GM18499 (cell line): ENCODE data around the gene PRRC2A.

Experiments used
- ATAC-seq: cut with Tn5 transposase; IDR thresholded peaks from one replicate; pipeline ENCODE4 v1.9.1; 2021; ENCODE audit warnings: moderate number of reproducible peaks; ENCODE audit not compliant: insufficient read depth, unreplicated experiment

PRRC2A gene

GRCh38 chr6:31621991-31622390, 1.5 kb downstream of the PRRC2A start:
- ATAC-seq, result no peak

DNA sequence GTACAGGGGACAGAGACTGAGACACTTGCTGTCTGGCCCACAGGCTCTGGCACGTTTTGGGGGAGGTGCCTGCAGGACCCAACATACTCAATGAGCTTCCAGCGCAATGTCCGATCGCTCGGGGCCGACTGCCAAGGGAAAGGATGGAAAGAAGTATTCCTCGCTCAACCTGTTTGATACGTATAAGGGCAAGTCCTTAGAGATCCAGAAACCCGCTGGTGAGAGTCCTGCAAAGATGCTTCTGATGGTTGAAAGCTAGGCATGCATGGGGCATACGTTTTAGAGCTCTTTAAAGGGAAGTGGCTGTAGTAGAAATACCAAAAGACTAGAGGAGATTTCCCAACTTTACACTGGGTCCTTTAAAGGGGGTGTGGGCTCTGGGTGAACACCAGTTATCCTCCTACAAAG, 2.2 kb downstream of the PRRC2A start:
- no peak for ATAC-seq

GRCh38 chr6:31624070-31624469, 3.6 kb downstream of the PRRC2A start:
- ATAC-seq, result no peak

DNA sequence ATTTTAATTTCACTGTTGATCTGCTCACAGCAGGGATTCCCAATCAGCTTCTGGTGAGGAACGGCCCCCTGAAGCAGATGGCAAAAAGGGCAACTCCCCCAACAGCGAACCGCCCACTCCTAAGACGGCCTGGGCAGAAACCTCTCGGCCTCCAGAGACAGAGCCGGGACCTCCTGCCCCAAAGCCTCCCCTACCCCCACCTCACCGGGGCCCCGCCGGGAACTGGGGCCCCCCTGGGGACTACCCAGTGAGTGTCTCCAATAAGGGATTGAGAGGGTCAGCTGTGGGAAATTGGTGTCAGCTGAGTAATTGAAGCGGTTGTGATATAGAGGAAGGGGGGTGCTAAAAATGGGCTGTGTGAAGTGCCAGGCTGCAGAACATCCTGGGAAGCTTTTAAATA, 6.4 kb downstream of the PRRC2A start:
- no peak for ATAC-seq

DNA sequence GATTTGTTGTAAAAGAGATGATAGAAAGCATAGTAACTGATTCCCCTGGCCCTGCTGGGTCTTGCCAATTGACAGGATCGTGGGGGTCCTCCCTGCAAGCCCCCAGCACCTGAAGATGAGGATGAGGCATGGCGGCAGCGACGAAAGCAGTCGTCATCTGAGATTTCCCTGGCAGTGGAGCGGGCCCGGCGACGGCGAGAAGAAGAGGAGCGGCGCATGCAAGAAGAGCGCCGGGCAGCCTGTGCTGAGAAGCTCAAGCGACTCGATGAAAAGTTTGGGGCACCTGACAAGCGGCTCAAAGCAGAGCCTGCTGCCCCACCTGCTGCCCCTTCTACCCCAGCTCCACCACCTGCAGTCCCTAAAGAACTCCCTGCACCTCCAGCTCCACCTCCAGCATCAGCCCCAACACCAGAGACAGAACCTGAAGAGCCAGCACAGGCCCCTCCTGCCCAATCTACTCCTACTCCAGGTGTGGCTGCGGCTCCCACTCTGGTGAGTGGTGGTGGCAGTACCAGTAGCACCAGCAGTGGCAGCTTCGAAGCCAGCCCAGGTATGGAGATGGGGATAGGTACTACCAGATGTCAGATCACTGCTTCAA, 7.3 kb downstream of the PRRC2A start:
- ATAC-seq, result no peak

DNA sequence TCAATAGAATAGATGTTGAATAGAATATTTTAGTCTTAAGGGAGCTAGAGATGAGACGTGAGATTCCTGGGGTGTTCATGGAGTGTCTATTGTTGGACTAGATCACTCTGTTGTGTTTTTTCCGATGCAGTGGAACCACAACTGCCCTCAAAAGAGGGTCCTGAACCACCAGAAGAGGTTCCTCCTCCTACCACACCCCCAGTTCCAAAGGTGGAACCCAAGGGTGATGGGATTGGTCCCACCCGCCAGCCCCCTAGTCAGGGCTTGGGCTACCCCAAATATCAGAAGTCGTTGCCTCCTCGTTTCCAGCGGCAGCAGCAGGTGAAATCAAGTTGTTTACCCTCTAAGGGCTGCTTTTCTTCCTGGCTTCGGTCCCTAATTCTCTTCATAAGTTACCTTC, 8.5 kb downstream of the PRRC2A start:
- no peak for ATAC-seq

DNA sequence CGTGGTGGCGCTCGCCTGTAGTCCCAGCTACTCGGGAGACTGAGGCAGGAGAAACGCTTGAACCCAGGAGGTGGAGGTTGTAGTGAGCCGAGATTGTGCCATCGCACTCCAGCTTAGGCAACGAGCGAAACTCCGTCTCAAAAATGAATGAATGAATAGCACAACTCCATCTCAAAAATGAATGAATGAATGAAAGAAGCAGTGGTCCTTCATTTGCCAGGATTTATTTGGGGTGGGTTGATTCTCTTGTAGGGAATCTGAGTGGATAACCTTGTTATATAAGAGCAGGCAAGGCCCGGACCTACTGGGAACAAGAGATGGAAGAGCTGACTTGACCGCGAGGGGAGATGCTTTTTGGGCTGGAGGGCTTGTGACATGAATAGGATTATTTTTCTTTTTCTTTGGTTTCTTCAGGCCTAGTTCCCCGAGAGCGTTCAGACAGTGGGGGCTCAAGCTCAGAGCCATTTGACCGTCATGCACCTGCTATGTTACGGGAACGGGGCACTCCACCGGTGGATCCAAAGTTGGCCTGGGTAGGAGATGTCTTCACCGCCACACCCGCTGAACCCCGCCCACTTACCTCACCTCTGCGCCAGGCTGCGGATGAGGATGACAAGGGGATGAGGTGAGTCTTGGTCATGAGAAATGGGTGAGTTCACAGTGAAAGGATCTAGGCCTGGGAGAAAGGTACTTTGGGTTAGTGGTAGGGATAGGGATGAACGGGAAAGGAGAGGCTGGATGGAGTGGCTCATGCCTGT, 9.8 kb downstream of the PRRC2A start:
- no peak for ATAC-seq

DNA sequence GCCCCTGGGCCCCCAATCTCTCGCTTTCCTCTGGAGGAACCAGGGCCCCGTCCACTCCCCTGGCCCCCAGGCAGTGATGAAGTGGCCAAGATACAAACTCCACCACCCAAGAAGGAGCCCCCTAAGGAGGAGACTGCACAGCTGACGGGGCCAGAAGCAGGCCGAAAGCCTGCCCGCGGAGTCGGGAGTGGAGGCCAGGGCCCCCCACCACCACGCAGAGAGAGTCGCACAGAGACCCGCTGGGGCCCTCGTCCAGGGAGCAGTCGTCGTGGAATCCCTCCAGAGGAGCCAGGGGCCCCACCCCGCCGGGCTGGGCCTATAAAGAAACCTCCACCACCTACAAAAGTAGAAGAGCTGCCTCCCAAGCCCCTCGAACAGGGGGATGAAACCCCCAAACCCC, 10.7 kb downstream of the PRRC2A start:
- no peak for ATAC-seq

- no peak for ATAC-seq
Measured at GRCh38 chr6:31631681-31632278, 11.3 kb downstream of the PRRC2A start.

GRCh38 chr6:31632279-31632946, 11.9 kb downstream of the PRRC2A start:
- ATAC-seq, result no peak

GRCh38 chr6:31633447-31633846, 12.9 kb downstream of the PRRC2A start:
- ATAC-seq, result no peak

- ATAC-seq, result no peak
Measured at GRCh38 chr6:31634131-31634530, 13.6 kb downstream of the PRRC2A start.

DNA sequence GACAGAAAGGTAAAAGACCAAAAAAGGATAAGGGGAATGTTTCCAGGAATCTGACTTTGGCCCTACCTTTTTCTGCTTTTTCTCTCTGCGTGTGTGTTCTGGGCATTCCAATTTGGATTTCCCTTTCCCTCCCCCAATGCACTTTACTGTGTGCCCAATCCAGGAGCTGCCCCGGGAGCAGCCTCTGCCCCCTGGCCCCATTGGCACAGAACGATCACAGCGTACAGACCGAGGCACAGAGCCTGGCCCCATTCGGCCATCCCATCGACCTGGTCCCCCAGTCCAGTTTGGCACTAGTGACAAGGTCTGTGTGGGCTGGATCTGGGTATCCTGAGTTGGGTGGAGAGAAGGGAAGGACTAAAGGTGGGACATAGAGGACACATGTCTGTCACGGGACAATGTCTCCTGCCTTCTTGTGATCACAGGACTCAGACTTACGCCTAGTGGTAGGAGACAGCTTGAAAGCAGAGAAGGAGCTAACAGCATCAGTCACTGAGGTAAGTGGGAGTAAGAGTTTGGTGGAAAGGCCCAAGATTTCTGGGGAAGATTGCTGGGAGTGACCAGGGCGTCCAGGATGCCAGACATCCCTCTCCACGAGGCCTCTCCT, 14.6 kb downstream of the PRRC2A start:
- no peak for ATAC-seq

GRCh38 chr6:31636698-31637596, 16.4 kb downstream of the PRRC2A start:
- no peak for ATAC-seq

DNA sequence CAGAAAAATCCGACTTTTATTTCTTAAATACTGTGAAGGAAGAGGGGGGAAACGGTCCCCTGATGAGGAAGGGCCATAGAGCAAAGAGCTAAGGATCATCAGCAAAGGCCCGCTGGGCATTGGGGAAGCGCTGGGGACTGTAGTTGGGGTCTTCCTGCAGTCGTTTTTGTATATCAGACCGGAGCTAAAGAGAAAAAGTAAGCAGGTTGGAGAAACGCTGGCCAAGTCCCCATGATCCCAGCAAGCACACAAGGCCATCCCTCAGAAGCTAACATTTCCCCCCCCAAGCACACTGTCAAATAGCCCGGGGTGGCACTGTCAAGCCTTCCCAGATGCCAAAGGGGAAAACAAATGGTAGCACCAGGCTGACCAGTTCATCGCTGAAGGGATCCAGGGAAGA, 18.5 kb downstream of the PRRC2A start:
- ATAC-seq, result no peak

DNA sequence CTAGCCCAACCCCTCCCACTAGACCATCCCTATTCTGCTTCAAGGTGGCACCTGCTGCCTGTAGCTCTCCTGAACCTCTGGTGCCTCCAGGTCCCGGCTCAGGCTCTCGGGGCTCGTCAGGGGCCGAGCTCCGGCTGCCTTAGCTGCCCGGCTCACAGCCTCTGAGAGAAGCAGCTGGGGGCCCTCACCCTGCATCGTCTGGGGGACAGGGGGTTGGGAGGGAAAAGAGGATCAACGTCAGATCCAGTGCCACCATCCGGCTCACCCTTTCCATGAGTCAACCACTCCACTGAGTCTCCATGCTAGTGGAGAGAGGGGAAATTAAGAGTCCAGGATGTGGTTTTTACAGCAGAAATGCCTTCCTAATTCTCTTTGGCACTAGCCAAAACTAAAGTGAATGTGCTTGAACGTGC, 18.9 kb downstream of the PRRC2A start:
- ATAC-seq, result no peak

- ATAC-seq, result no peak
Measured at GRCh38 chr6:31640612-31641011, 20.1 kb downstream of the PRRC2A start.

- ATAC-seq, result no peak
Measured at GRCh38 chr6:31641370-31641769, 20.9 kb downstream of the PRRC2A start.

GRCh38 chr6:31642798-31643570, 22.5 kb downstream of the PRRC2A start:
- no peak for ATAC-seq
